K562 treated with DMSO at 1 percent for 4 hours (cell line): ENCODE results near the gene KRTAP4-6. TPM values are rescaled to one million over a fixed set of nuclear protein-coding genes. Genes with fewer than 3 reads are reported as not detected.

Experiments used
- total RNA-seq: library from RNA; unstranded; fragments of 300-600 nt; gene quantifications from 2 replicates; pipeline ENCODE4 v1.2.3, GENCODE V29; 2022; ENCODE audit not compliant: insufficient read depth

The KRTAP4-6 gene
- total RNA-seq = not detected in 2 replicates

DNA sequence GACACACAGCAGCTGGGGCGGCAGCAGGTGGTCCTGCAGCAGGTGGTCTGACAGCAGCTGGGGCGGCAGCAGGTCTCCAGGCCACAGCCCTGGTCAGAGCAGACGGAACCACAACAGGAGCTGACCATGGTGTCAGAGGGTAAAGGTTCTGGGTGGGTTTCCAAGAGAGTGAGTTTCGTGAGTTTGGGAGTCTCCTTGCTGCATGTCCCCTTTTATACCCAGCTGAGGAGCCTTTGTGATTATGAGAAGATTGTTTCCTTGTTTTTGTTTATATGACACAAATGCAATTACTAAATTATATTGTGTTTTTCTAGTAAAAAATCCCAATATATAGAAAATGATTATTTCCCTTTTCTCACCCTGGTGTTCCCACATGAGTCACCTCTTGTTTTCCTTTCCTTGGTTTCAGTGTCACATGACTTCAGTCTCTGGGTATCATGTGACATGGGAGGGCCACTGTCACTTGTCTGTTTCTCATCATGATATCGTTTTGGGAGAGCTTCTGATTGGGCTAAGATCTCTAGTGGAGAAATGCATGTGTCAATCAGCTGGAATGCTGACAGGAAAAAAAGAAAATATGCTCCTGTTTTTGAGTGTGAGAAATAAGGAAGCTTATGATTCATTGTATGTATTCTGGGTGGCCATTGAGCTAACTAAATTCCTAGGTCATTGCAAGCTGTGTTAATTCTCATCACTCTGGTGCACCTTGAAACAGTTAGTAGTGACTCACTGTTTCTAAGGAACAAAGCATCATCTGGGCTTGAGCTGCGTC, at the start of gene KRTAP4-6:
TSS of gene KRTAP4-6 (minus strand) at position 185 of the 772 bp plus-strand sequence. CDS start at position 128, 57 bp downstream.

DNA sequence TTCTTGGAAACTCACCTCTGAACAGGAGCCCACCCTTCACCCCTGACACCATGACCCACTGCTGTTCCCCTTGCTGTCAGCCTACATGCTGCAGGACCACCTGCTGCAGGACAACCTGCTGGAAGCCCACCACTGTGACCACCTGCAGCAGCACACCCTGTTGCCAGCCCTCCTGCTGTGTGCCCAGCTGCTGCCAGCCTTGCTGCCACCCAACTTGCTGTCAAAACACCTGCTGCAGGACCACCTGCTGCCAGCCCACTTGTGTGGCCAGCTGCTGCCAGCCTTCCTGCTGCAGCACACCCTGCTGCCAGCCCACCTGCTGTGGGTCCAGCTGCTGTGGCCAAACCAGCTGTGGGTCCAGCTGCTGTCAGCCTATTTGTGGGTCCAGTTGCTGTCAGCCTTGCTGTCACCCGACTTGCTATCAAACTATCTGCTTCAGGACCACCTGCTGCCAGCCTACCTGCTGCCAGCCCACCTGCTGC, 49.5 kb upstream of the KRTAP4-6 start, which contains the start of gene KRTAP9-1:
TSS of gene KRTAP9-1 (plus strand) at position 51 of the 482 bp plus-strand sequence. CDS start at position 51, 0 bp downstream.

DNA sequence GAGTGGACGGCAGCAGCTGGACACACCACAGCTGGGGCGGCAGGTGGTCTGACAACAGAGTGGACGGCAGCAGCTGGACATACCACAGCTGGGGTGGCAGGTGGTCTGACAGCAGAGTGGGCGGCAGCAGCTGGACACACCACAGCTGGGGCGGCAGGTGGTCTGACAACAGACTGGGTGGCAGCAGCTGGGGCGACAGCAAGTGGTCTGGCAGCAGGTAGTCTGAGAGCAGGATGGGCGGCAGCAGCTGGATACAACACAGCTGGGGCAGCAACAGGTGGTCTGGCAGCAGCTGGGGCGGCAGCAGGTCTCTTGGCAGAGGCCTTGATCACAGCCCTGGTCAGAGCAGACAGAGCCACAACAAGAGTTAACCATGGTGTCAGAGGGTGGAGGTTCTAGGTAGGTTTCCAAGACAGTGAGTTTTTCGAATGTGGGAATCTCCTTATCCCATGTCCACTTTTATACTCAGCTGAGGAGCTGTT, 44.2 kb upstream of the KRTAP4-6 start, which contains the start of gene KRTAP4-1:
TSS of gene KRTAP4-1 (minus strand) at position 432 of the 482 bp plus-strand sequence. CDS start at position 375, 57 bp downstream.

DNA sequence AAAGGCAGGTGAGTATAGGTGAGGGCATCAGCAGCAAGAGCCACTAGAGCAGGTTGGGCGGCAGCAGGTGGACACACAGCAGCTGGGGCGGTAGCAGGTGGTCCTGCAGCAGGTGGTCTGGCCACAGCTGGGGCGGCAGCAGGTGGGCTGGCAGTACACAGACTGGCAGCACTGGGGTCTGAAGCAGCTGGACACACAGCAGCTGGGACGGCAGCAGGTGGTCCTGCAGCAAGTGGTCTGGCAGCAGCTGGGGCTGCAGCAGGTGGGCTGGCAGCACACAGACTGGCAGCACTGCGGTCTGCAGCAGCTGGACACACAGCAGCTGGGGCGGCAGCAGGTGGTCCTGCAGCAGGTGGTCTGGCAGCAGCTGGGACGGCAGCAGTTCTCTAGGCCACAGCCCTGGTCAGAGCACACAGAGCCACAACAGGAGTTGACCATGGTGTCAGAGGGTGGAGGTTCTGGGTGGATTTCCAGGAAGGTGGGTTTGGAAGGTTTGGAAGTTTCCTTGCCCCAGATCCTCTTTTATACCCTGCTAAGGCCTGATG, 37.5 kb upstream of the KRTAP4-6 start, which contains the start of gene KRTAP4-2:
TSS of gene KRTAP4-2 (minus strand) at position 495 of the 545 bp plus-strand sequence. CDS start at position 438, 57 bp downstream.

DNA sequence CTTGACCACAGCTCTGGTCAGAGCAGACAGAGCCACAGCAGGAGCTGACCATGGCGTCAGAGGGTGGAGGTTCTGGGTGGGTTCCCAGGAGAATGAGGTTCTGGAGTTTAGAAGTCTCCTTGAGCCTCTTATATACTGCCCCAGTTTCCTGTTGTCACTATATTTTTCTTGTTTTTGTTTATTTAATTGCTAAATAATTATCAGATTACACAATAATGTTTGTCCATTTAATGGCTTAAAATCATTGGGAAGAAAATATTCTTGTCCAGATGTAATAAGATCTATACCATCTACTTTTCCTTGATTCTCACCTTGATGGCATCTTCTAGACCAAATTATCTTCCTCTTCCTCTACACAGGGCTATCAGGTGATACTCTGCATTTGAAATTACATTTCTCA, 27.8 kb upstream of the KRTAP4-6 start, which contains the start of gene KRTAP4-3:
TSS of gene KRTAP4-3 (minus strand) at position 101 of the 400 bp plus-strand sequence. CDS start at position 52, 49 bp downstream.

DNA sequence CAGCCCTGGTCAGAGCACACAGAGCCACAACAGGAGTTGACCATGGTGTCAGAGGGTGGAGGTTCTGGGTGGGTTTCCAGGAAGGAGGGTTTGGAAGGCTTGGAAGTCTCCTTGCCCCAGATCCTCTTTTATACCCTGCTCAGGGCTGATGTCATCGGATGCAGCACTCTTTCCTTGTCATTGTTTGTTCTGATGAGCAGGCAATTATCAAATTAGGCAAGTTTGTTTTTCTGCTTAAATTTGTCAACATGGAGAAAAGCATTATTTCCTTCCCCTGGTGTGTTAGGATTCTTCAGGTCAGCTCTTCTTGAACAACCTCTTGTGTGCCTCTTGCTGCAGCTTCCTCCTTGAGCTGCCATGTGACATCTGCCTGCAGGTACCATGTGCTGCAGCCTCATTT, 20.3 kb upstream of the KRTAP4-6 start, which contains the start of gene KRTAP4-4:
TSS of gene KRTAP4-4 (minus strand) at position 101 of the 400 bp plus-strand sequence. CDS start at position 44, 57 bp downstream.

DNA sequence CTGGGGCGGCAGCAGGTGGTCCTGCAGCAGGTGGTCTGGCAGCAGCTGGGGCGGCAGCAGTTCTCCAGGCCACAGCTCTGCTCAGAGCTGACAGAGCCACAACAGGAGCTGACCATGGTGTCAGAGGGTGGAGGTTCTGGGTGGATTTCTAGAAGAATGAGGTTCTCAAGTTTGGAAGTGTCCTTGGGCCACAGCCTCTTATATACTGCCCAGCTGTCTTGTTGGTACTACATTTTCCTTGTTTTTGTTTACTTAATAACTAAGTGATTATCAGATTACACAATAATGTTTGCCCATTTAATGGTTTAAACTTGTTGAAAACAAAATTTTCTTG, 9.3 kb upstream of the KRTAP4-6 start, which contains the start of gene KRTAP4-5:
TSS of gene KRTAP4-5 (minus strand) at position 174 of the 334 bp plus-strand sequence. CDS start at position 116, 58 bp downstream.

DNA sequence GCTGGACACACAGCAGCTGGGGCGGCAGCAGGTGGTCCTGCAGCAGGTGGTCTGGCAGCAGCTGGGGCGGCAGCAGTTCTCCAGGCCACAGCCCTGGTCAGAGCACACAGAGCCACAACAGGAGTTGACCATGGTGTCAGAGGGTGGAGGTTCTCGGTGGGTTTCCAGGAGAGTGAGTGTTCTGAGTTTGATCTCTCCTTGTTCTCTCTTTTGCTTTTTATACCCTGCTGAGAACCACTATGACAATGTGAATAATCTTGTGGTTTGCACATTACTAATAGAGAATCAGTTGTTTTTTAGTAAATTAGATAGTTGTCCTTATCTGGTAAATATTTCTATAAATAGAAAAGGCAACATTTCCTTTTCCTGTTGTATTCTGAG, 16.4 kb downstream of the KRTAP4-6 start, which contains the start of gene KRTAP4-12:
TSS of gene KRTAP4-12 (minus strand) at position 192 of the 381 bp plus-strand sequence. CDS start at position 132, 60 bp downstream.

DNA sequence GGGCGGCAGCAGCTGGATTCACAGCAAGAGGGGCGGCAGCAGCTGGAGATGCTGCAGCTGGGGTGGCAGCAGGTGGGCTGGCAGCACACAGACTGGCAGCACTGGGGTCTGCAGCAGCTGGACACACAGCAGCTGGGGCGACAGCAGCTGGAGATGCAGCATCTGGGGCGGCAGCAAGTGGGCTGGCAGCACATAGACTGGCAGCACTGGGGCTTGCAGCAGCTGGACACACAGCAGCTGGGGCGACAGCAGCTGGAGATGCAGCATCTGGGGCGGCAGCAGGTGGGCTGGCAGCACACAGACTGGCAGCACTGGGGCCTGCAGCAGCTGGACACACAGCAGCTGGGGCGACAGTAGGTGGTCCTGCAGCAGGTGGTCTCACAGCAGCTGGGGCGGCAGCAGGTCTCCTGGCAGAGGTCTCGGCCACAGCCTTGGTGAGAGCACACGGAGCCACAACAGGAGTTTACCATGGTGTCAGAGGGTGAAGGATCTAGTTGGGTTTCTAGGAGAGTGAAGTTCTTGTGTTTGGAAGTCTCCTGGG, 22.4 kb downstream of the KRTAP4-6 start, which contains the start of gene KRTAP4-11:
TSS of gene KRTAP4-11 (minus strand) at position 528 of the 541 bp plus-strand sequence. CDS start at position 470, 58 bp downstream.

DNA sequence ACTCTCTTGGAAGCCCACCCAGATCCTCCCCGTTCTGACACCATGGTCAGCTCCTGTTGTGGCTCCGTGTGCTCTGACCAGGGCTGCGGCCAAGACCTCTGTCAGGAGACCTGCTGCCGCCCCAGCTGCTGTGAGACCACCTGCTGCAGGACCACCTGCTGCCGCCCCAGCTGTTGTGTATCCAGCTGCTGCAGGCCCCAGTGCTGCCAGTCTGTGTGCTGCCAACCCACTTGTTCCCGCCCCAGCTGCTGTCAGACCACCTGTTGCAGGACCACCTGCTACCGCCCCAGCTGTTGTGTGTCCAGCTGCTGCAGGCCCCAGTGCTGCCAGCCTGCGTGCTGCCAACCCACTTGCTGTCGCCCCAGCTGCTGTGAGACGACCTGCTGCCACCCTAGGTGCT, 35.0 kb downstream of the KRTAP4-6 start, which contains the start of gene KRTAP4-9:
TSS of gene KRTAP4-9 (plus strand) at position 43 of the 400 bp plus-strand sequence. CDS start at position 43, 0 bp downstream.

DNA sequence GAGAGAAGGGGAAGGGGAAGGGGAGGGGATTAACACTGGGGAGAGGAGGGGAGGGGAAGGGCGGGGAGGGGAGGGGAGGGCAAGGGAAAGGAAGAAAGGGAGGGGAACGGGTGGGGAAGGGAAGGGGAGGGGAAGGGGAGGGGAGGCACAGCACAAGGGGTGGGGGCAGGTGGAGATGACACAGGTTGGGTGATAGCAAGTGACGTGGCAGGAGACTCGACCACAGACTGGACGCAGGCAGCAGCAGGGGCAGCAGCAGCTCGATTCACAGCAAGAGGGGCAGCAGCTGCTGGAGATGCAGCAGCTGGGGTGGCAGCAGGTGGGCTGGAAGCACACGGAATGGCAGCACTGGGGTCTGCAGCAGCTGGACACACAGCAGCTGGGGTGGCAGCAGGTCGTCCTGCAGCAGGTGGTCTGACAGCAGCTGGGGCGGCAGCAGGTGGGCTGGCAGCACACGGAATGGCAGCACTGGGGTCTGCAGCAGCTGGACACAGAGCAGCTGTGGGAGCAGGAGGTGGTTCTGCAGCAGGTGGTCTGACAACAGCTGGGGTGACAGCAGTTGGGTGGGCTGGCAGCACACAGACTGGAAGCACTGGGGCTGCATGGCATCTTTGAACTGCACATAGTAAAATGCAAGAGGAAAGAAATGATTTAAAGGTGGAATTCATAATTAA, 38.6 kb downstream of the KRTAP4-6 start, which contains the start of gene KRTAP4-16:
TSS of gene KRTAP4-16 (minus strand) at position 624 of the 674 bp plus-strand sequence. CDS start at position 624, 0 bp downstream.

DNA sequence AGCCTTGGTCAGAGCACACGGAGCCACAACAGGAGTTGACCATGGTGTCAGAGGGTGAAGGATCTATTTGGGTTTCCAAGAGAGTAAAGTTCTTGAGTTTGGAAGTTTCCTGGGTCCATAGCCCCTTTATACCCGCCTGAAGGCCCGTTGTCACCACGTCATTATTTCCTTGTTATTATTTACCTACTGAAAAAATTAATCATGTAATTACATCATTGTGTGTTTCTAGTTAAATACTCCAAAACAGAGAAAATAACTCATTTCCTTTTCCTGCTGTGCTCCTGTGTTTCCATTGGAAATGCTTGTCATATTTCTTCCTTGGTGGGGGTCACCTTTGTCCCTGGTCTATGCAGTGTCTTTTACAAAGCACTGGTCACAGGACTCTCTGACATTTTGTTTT, 42.3 kb downstream of the KRTAP4-6 start, which contains the start of gene KRTAP4-8:
TSS of gene KRTAP4-8 (minus strand) at position 101 of the 400 bp plus-strand sequence. CDS start at position 43, 58 bp downstream.

Other genes with a start within 250 kb of the KRTAP4-6 start
- not detected in 2 replicates for gene KRT23, start 202.9 kb downstream of the KRTAP4-6 start, total RNA-seq
- not detected in 2 replicates for gene KRT39, start 173.6 kb downstream of the KRTAP4-6 start, total RNA-seq
- not detected in 2 replicates for gene KRT40, start 156.2 kb downstream of the KRTAP4-6 start, total RNA-seq
- gene KRTAP3-3, start 146.4 kb downstream of the KRTAP4-6 start, total RNA-seq = not detected in 2 replicates
- gene KRTAP3-2, start 140.6 kb downstream of the KRTAP4-6 start, total RNA-seq = not detected in 2 replicates
- not detected in 2 replicates for gene KRTAP3-1, start 131.4 kb downstream of the KRTAP4-6 start, total RNA-seq
- gene KRTAP1-5, start 113.3 kb downstream of the KRTAP4-6 start, total RNA-seq = not detected in 2 replicates
- not detected in 2 replicates for gene KRTAP1-4, start 110.3 kb downstream of the KRTAP4-6 start, total RNA-seq
- gene KRTAP1-3, start 105.7 kb downstream of the KRTAP4-6 start, total RNA-seq = not detected in 2 replicates
- gene KRTAP1-1, start 99.1 kb downstream of the KRTAP4-6 start, total RNA-seq = not detected in 2 replicates
- not detected in 2 replicates for gene KRTAP2-1, start 93.2 kb downstream of the KRTAP4-6 start, total RNA-seq
- gene KRTAP2-2, start 85.3 kb downstream of the KRTAP4-6 start, total RNA-seq = not detected in 2 replicates
- not detected in 2 replicates for gene KRTAP2-3, start 80.4 kb downstream of the KRTAP4-6 start, total RNA-seq
- not detected in 2 replicates for gene KRTAP2-4, start 74.7 kb downstream of the KRTAP4-6 start, total RNA-seq
- gene KRTAP4-7, start 56.4 kb downstream of the KRTAP4-6 start, total RNA-seq = not detected in 2 replicates
- not detected in 2 replicates for gene KRTAP4-8, start 42.4 kb downstream of the KRTAP4-6 start, total RNA-seq
- gene KRTAP4-16, start 38.3 kb downstream of the KRTAP4-6 start, total RNA-seq = not detected in 2 replicates
- gene KRTAP4-9, start 35.2 kb downstream of the KRTAP4-6 start, total RNA-seq = not detected in 2 replicates
- not detected in 2 replicates for gene KRTAP4-11, start 22.2 kb downstream of the KRTAP4-6 start, total RNA-seq
- not detected in 2 replicates for gene KRTAP4-12, start 16.4 kb downstream of the KRTAP4-6 start, total RNA-seq
- gene KRTAP4-5, start 9.3 kb upstream of the KRTAP4-6 start, total RNA-seq = not detected in 2 replicates
- gene KRTAP4-4, start 20.2 kb upstream of the KRTAP4-6 start, total RNA-seq = not detected in 2 replicates
- not detected in 2 replicates for gene KRTAP4-3, start 27.7 kb upstream of the KRTAP4-6 start, total RNA-seq
- not detected in 2 replicates for gene KRTAP4-2, start 37.7 kb upstream of the KRTAP4-6 start, total RNA-seq
- not detected in 2 replicates for gene KRTAP4-1, start 44.4 kb upstream of the KRTAP4-6 start, total RNA-seq
- not detected in 2 replicates for gene KRTAP9-1, start 49.3 kb upstream of the KRTAP4-6 start, total RNA-seq
- not detected in 2 replicates for gene KRTAP9-2, start 86.1 kb upstream of the KRTAP4-6 start, total RNA-seq
- gene KRTAP9-3, start 91.9 kb upstream of the KRTAP4-6 start, total RNA-seq = not detected in 2 replicates
- not detected in 2 replicates for gene KRTAP9-8, start 97.5 kb upstream of the KRTAP4-6 start, total RNA-seq
- gene KRTAP9-4, start 109.1 kb upstream of the KRTAP4-6 start, total RNA-seq = not detected in 2 replicates
- gene KRTAP9-9, start 114.8 kb upstream of the KRTAP4-6 start, total RNA-seq = not detected in 2 replicates
- gene KRTAP9-6, start 124.8 kb upstream of the KRTAP4-6 start, total RNA-seq = not detected in 2 replicates
- not detected in 2 replicates for gene KRTAP9-7, start 135.2 kb upstream of the KRTAP4-6 start, total RNA-seq
- gene KRTAP29-1, start 162.3 kb upstream of the KRTAP4-6 start, total RNA-seq = not detected in 2 replicates
- not detected in 2 replicates for gene KRTAP16-1, start 168.8 kb upstream of the KRTAP4-6 start, total RNA-seq
- not detected in 2 replicates for gene KRTAP17-1, start 175.2 kb upstream of the KRTAP4-6 start, total RNA-seq
- not detected in 2 replicates for gene KRT33A, start 210.3 kb upstream of the KRTAP4-6 start, total RNA-seq
- gene KRT33B, start 229.3 kb upstream of the KRTAP4-6 start, total RNA-seq = not detected in 2 replicates
- not detected in 2 replicates for gene KRT34, start 241.8 kb upstream of the KRTAP4-6 start, total RNA-seq